Stimulated activated CD4-positive, alpha-beta T cell treated with anti-CD3 and anti-CD28 coated beads, Interleukin-1b, Interleukin-23, amount 100 ng/mL, for 1 hour (primary cell): ENCODE data around the gene UACA.

Source experiments
- DNase-seq, 2 donors: peaks; one replicate each; pipeline ENCODE4 v3.0.0-alpha.2; 2020; ENCODE audit warnings: low read depth in 2 of 2

The UACA gene

DNA sequence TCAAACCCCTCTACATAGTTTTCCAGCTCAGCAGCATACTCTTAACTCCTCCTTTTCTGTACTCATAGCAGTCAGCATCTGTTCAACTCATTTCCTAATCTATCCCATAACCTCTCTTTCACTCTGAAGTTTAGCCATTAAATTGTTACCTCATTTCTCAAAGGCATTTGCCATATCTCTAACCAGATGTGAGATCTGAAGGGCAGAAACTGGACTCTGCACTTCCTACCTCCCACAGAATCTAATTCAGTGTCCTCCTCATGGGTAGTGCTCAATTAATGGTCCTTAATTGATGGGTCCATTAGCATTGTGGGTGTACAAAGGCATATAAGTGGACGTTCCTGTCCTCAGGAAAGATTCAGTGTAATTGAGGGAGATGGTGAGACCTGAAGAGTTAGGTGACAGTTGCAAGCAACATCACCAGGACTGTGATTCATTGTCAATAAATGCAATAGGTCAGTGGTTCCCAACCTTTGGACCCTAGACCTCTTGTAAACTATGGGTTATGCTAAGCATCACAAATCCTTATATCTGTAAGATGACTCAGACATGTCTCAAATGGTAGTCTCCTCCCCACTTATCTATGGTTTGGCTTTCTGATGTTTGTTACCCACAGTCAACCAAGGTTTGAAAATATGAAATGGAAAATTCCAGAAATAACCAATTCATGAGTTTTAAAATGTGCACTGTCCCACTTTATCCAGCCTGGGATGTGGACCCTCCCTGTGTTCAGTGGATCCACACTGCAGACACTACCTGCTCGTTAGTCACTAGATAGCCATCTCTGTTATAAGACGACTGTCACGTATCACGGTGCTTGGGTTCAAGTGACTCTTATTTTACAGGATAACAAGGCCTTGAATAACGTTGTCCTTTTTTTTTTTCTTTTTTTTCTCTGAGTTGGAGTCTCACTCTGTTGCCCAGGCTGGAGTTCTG, 25.0 kb upstream of the UACA start:
- DNase-seq, result no peak

DNA sequence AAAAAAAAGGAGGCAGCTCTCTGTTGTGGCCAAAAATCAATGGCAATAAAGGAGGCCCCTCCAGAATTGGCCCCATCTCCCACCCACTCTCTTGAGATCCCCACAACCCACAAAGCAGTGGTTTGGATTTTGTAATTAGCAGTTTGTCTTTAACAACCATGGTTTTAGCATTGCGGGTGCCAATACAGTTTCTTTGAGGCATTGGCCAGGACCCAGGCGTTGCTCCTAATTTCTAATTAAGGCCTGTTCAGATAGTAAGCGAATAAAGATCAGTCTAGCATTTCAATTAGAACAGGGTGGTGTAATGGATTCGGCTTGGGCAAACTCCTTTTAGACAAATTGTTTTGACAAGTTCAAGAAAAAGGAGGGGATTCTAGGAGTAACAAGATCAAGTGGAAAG, 23.6 kb upstream of the UACA start:
- DNase-seq, result no peak

DNA sequence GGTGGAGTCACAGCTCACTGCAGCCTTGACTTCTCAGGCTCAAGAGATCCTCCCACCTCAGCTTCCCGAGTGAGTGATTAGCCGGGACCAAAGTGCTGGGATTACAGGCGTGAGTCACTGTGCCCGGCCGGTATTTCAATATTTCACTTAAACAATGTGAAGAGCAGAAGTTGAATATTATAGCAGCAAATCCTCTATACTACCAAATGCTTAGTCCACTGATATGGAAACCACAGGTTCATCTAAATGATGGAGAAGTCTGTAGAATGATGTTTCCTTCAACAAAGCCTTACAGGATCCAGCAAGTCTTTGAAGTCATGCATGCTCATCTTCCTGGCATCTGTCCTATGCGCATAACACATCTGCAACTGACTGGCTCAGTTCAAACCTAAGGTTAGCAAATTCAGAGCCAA, 20.3 kb upstream of the UACA start:
- DNase-seq, result no peak

DNA sequence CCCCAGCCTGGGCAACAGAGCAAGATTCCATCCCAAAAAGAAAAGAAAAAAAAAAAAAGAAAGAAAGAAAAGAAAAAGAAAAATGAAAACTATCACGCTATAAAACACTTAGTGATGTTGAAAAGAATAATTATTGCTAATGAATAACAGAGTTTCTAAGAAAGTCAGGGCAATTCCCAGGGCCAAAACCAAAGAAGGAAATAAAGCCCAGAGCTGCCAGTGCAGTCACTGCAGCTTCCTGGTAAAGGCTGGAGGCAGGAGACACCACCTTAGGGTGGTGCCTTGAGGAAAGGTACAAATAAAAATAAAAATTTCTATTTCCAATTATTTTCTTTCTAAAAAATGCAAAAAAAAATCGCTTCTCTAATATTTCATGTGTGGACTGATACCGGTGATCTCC, 19.7 kb upstream of the UACA start:
- no peak for DNase-seq

DNA sequence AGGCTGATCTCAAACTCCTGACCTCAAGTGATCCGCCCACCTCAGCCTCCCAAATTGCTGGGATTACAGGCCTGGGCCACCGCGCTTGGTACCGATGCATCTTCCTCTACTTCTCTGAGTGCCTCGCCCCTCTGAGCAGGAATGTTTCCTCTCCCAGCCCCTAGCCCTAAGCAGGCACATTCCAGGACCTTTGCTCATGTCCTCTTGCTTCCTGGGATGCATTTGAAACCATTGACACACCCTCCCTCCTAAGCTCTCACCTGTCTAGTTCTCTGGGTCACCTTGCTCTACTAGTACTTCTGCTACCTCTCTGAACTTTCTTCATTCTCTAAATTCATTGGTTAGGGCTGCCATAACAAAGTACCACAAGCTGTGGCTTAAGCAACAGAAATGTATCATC, 17.9 kb upstream of the UACA start:
- DNase-seq, result no peak

DNA sequence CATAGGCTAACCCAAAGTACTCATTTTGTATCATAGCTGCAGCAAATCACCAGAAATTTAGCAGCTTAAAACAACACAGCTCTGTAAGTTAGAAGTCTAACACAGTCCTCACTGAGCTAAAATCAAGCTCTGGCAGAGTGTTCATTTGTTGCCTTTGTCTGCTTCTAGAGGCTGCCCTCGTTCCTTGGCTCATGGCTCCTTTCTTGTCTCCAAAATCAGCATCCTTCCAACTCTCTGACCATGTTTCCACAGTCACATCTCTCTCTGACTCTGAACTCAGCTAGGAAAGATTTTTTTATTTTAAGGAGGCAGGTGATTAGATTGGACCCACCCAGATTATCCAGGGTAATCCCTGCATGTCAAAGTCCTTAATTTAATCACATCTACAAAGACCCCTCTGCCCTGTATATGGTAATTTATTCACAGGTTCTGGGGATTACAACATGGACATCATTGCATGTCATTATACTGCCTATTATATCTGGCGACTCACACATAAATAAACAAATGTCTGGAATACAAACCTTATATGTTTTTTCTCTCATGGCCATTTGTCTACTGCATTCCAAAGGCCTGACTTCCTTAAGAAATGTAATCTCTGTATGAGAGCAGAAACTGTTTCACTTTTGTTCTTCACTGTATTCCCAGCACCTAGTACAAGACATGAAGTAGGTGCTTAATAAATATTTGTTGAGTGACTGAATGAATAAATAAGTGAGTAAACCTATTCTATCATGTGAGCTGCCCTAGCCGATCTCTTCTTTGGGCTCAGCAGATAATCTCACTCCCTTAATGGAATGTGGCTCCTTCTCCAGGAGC, 15.1 kb upstream of the UACA start:
- DNase-seq, result no peak

DNA sequence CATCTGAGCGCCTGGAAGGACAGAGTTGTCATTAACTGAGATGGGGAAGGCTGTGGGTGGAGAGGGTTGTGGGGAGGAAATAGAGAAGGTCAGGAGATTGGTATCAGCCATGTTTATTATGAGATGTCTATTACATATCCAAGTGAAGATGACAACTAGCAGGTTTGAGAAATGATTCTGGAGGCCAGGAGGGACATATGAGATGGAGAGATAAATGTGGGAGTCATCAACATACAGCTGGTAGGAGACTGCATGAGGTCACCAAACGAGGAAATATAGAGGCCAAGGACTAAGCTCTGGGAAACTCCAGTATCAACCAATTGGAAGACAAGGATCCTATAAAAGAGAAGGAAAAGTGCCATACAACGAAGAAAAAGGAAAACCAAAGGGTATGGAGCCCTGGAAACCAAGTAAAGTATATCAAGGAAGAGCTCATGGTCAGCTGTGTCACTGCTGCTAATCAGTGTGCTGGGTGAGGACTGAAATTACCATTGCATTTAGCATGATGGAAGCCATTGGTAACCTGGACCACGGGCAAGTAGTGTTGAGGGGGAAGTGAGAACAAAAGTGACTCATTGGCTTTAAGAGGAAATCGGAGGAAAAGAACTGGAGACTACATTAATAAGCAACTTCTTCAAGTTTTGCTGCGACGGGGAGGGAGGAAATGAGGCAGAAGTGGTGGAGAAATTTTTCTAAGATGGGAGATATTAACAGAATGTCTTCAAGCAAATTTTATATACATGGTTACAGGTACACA, 14.0 kb upstream of the UACA start:
- no peak for DNase-seq

DNA sequence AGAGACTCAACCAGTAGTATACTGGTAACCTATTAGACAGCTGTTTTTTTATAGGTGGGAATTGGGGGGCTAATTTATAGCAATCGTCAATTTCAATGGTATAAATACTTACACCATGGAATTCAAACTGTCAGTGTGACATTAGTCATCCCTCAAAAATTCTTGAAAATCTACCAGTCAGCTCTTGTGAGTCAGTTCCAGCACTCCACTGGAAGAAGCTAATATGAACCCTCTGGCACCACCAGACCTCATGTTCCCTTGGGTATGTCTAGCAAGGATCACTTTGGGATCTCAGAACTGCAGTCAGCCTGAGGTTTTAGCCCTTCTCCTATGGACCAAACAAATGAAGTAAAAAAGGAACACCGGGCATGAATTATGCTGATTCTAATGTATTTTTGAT, 11.8 kb upstream of the UACA start:
- DNase-seq, result no peak

DNA sequence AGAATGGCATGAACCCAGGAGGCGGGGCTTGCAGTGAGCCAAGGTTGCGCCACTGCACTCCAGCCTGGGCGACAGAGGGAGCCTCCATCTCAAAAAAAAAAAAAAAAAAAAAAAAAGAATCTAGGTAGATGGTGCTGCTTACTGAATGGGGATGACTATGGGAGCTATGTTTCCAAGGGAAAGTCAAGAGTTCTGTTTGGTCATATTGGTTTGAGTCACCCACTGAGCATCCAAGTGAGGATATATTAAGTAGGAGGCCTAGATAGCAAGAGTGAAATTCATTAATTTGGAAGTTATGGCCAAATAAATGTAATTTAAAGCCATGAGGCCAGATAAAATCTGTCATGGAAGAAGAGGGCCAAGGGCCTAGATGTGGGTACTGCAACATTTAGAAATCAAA, 9.0 kb upstream of the UACA start:
- no peak for DNase-seq

DNA sequence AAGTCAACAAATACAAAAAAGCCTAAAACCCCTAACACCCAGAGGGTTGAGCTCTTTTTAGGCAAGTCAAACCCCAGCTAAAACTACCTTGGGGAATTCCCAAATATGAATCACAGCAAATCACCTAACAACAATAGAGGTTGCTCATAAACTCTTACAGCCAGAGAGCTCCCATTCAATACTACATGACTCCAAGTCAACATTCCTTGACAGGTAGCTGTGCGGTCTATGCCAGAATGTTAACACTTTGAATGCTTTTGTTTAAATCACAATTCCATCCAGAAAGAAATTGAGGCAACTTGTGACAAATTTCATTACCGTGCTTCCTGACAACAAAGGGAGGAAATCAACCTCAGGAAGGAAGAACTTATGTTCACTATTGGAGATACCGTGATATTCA, 7.5 kb upstream of the UACA start:
- DNase-seq, result no peak

DNA sequence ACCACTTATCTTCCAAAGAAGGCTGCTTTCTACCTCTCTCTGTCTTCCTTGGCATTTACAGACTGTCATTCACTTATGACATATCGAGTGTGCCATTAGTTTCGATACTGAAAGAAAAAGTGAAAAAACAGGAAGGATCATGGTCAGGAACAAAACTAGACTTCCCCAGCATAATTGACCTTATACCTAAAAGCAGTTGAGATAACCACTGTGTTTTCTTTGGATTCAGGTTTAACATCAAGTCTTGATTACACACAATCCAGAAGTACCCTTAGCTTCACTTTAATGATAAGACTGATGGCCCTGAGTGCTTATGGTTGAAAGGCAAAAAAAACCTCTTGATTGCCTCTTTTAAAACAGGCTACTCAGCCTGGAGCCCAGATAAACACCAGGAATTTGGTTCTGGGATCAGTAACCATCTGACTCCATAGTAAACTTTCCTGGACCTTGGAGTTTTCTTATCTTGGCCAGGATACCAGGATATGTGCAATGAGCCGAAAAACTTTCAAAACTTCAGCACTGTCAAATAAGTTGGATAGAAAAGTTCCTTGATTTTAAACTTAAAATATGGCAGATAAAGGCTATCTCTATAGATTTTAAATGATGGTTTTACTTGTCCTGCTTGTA, 5.0 kb upstream of the UACA start:
- DNase-seq, result no peak

DNA sequence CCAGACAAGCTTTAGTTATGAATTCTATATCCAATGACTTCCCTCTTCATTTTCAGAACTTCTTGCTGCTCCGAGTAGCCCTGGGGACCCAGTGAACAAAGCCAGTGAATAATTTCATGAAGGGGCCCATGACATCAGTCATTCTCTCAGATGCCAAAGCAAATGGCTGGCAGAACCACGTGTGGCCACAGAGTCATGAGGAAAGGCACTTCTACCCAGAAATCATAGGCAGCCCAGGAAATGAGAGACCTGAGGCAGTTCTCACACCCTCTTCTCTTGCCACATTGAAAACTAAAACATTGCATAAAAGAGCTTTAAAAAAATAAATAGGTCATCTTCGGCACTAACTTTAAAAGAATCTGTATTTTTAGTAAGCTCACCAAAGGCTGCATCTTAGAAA, 4.3 kb upstream of the UACA start:
- no peak for DNase-seq

DNA sequence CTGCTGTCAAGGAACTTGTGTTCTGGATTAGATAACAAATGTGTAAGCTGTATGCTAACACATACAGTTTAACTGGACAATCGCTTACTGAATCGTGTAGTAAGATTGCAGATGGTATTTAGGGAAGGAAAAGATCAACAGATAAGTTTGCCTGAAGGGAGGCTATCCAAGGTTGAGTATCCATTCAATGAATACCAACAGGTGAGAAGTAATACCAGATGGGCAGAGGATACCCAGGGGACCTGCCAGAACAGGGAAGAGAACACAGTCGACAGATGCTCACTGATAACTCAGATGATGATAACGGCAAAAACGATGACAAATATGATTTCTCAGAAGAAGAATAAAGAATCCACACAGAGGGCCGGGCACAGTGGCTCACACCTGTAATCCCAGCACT, 3.2 kb upstream of the UACA start:
- no peak for DNase-seq

DNA sequence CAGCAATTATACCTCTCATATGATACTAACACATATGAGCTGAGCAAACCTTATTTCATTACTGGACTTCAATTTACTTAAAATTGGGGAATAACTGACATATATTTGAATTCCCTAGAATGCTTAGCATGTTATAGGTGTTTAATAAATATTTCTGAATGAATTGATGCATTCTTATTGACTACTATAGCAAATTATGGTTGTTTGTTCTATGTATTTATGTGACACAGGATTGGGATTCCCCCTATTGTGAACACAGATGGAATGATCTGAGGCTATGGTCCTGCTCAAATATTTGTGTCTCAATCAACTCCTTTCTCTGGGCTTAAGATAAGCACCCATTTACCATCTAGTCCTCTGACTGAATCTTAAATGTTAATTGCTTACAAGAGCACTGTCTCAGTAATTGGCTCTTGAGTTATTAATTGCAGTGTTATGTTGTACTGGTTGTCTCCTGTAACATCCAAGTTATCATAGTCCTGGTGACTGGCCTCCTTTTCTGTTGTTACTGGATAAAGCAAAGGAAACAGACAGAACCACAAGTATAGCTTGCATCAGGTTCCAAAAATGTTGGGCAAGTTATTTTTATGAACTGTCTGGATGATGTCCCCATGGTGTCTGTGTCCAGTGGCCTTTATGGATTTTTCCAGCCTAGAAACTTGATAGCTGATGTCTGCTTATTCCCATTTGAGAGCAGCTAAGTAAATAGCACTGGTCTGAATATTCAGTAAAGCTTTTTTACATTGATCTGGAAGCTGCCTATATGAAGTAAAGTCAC, 2.3 kb upstream of the UACA start:
- DNase-seq, result no peak

DNA sequence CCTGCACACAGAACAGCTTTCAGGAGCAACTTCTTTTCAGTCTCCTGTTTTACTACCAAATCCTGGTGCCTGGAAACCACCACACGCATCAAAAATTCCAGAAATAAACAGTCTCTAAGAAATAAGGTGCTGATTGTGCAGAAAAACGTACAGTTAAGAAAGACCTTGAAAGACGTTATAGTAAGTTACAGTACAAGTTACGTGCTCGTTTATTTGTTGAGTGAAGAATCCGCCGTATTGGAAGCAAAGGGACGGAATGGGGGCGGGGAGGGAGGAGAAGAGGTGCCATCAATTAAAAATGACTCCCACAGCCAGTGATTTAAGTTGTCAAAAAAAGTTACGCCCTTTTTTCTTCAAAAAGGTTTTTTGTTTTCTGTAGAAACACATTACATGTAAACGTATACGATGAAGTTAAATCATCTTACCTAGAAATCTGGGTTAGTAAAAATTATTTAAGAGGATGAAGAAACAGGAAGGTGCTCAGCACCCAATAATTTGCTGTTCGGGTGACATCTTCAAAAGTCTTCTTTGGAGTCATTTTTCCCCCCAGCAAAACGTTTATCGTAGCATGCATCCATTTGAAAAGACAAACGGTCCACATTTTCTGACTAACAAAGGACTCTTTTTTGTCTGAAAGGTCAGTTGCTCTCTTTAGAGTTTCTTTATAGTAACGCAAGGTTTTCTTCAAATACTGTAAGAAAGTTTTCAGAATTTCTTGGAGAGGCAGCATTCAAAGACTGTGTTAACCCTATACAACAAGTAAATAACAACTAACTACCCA, 782 bp upstream of the UACA start:
- DNase-seq, result no peak

DNA sequence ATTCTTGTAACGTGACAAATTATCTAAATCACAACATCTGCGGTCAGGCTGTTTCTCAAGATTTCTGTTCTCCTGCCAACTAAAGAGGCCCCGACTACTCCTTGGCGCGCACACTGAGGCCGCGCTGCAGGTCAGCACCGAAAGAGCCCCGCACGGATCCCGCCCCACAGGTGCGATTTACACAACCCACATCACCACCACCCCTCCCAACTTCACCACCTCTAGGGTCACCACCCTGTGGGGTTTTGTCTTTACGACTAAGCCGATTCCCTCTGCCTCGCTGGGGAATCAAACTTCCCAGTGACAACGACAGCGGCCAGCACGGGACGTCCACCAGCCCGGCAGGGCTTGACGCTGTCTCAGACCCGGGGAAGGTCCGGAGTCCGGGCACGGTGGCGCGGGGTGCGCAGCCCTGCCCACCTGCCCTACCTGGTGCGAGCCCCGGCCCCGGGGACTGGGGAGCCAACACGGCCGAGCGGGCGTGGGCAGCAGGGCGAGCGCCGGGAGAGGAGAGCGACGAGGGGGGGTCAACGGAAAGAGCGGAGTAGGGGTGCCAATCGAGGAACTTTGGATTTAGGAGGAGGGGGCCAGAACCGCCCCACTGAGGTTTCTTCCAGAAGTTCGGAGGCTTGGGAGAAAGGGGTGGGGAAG, 764 bp downstream of the UACA start:
- no peak for DNase-seq

DNA sequence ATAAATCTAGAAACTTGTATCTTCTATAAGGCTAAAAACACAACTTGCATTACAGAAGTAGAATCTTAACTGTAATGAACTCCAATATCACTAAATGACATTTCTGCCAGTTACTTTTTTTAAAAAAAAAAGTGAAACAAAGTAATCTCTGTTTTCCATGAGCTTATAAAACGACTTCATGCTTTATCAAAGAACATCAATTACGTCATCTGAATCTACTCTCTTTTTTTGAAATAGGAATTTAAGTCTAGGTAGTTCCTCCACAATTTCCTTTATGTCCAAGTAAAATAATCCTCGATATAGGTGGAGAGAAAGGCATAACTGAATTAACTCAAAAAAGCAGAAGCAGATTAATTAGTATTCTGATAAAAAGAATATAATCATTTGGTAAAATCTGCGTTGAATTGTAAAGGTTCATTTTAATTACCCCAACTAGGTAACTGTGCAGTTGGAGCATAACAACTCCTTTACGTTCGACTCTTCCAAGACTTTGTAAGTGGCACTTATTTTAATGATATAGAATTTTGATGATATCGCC, 1.4 kb downstream of the UACA start:
- no peak for DNase-seq

DNA sequence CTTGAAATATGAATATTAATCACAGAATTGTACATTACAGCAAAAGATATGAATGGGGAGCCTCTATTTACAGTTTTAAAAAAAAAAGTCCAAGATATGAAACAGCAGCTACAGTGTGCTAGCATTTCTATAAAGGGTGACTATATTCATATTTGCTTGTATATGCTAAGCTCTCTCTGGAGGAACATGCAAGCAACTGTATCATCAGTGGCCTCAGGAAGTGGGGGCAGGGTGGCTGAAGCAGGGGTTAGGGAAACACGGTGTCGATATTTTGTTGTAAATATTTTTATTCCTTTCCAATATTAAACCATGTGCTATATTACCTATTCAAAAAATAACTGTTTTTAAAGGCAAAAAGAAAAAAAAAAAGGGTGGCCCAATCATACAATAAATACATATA, 2.3 kb downstream of the UACA start:
- no peak for DNase-seq

DNA sequence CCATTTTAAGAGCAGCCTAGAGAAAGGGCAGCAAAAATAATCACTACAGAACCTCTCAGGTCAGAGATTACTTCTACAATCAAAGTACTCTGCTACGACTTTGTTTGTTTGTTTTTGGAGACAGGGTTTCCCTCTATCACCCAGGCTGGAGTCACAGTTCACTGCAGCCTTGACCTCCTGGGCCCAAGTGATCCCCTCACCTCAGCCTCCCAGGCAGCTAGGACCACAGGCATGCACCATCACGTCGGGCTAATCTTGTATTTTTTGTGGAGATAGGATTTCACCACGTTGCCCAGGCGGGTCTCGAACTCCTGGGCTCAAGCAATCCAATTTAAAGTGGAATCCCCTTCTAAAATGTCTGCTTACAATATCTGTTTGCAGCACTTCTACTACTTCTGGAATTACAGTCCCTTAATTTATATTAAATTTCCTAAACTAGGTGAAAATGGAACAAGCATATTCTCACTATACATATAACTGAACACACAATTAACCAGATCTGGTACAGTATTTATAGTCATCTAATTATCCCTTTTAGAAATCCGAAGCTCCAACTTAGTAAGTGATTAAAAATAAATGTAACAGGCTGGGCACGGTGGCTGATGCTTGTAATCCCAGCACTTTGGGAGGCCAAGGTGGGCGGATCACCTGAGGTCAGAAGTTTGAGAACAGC, 4.4 kb downstream of the UACA start:
- no peak for DNase-seq
